ENCODE measurements around the gene NFAM1.

The NFAM1 gene

DNA sequence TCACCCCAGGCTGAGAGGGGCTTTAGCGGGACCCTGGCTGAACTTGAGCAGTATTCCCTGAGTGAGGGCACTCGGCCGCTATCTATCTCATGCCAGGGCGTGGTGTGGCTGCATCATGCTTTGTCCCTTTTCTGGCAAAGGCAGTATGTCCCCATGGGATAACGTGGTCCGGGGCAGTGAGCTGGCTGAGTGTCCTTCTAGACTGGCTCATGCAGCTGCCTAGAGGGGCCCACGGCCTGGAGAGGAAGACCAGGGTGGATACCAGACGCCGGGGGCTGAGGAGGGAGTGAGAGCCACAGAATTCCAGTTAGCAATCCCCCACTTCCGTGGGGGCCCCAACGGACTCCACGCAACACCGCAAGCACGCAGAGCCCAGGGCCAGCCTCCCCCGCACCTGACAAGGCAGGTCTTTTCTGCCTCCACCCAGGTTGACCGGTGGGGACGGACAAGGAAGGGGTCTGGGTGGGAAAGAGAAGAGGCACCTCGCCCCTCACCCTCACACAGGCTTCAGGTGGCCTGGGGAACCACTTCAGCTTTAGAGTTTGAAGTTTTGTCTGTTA is 15.5 kb downstream of the NFAM1 start:
- Histone ChIP-seq H3K4me2 (ENCODE audit: low read depth, low read length, poor library complexity, severe bottlenecking) (no peak overlapping the region), H3K27me3 (ENCODE audit: low read length) (no peaks in the 10 kb centered on the region)
- TF ChIP-seq EZH2phosphoT487 (conservative IDR thresholded peaks at IDR 0.05; ENCODE audit: low read length), result no peak
- TF ChIP-seq, protein P1, sequence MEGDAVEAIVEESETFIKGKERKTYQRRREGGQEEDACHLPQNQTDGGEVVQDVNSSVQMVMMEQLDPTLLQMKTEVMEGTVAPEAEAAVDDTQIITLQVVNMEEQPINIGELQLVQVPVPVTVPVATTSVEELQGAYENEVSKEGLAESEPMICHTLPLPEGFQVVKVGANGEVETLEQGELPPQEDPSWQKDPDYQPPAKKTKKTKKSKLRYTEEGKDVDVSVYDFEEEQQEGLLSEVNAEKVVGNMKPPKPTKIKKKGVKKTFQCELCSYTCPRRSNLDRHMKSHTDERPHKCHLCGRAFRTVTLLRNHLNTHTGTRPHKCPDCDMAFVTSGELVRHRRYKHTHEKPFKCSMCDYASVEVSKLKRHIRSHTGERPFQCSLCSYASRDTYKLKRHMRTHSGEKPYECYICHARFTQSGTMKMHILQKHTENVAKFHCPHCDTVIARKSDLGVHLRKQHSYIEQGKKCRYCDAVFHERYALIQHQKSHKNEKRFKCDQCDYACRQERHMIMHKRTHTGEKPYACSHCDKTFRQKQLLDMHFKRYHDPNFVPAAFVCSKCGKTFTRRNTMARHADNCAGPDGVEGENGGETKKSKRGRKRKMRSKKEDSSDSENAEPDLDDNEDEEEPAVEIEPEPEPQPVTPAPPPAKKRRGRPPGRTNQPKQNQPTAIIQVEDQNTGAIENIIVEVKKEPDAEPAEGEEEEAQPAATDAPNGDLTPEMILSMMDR (IDR thresholded peaks at IDR 0.05; ENCODE audit: insufficient read depth, low read length, poor library complexity, severe bottlenecking), result no peak

DNA sequence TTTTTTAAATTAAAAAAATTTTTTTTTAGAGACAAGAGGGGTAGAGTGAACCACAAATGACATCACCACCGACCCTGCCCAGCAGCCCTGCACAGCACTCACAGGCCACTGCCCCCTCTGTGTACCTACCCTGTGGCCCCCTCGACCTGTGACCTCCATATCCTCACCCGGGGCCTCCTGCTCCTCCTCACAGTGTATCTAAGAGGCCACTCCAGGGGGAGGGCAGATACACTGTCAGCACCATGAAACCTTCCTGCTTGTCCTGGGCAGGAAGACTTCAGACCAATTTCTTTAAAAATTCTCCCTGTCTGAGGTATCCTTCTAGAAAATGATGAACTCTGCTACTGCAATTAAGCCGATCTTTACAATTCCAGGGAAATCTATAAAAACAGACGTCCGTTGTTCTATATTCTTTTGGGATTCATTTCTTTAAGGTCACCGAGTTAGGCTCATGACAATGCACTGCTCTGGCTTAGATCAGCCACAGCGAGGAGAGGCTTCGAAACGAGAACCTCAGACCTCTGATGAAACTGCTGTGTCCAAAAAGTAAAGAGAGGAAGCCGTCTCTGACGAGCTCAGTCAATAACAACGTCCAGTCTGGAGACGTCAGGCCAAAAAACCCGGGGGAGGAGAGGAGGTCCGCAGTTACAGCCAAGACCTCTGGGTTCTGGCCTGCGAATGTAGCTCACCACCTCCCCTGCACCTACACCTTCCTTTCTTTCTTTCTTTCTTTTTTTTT is 17.5 kb downstream of the NFAM1 start:
- H3K4me2 ChIP-seq (ENCODE audit: low read depth, low read length, poor library complexity, severe bottlenecking), result no peak overlapping the region
- no peak overlapping the region for H3K27ac ChIP-seq (ENCODE audit: low read depth, low read length)
- H3K4me3 ChIP-seq (ENCODE audit: insufficient read depth, low read length, poor library complexity, severe bottlenecking), result no peak overlapping the region
- no peaks in the 10 kb centered on the region for H3K9me2 ChIP-seq (replicated peaks; ENCODE audit: insufficient read depth, low read length)
- TF ChIP-seq, protein P1 (IDR thresholded peaks at IDR 0.05; ENCODE audit: insufficient read depth, low read length, poor library complexity, severe bottlenecking), result no peak
- TF ChIP-seq EZH2phosphoT487 (conservative IDR thresholded peaks at IDR 0.05; ENCODE audit: low read length), result no peak
- H3K79me2 ChIP-seq (ENCODE audit: insufficient read depth, low read length), result no peaks in the 10 kb centered on the region
- H3F3A ChIP-seq (ENCODE audit: insufficient read depth), result no peaks in the 10 kb centered on the region
- H3K9ac ChIP-seq (ENCODE audit: low read length), result no peak overlapping the region
- H2AFZ ChIP-seq (ENCODE audit: low read depth, low read length, severe bottlenecking), result no peak overlapping the region
- H3K9me3 ChIP-seq (ENCODE audit: insufficient read depth, low read length), result no peaks in the 10 kb centered on the region
- H4K20me1 ChIP-seq (ENCODE audit: low read depth, low read length), result no peaks in the 10 kb centered on the region
- no peaks in the 10 kb centered on the region for H3K36me3 ChIP-seq (ENCODE audit: low read length)
- H3K27me3 ChIP-seq (ENCODE audit: low read length), result no peaks in the 10 kb centered on the region

More for the DNA sequence above, 15.5 kb downstream of the NFAM1 start:
- H3F3A ChIP-seq (ENCODE audit: insufficient read depth), result no peaks in the 10 kb centered on the region
- no peak overlapping the region for H3K27ac ChIP-seq (ENCODE audit: low read depth, low read length)
- H3K9me3 ChIP-seq (ENCODE audit: insufficient read depth, low read length), result no peaks in the 10 kb centered on the region
- H3K79me2 ChIP-seq (ENCODE audit: insufficient read depth, low read length), result no peaks in the 10 kb centered on the region
- no peak overlapping the region for H2AFZ ChIP-seq (ENCODE audit: low read depth, low read length, severe bottlenecking)
- H3K36me3 ChIP-seq (ENCODE audit: low read length), result no peaks in the 10 kb centered on the region
- H4K20me1 ChIP-seq (ENCODE audit: low read depth, low read length), result no peaks in the 10 kb centered on the region
- H3K9me2 ChIP-seq (replicated peaks; ENCODE audit: insufficient read depth, low read length), result no peaks in the 10 kb centered on the region
- no peak overlapping the region for H3K9ac ChIP-seq (ENCODE audit: low read length)
- no peak overlapping the region for H3K4me3 ChIP-seq (ENCODE audit: insufficient read depth, low read length, poor library complexity, severe bottlenecking)

DNA sequence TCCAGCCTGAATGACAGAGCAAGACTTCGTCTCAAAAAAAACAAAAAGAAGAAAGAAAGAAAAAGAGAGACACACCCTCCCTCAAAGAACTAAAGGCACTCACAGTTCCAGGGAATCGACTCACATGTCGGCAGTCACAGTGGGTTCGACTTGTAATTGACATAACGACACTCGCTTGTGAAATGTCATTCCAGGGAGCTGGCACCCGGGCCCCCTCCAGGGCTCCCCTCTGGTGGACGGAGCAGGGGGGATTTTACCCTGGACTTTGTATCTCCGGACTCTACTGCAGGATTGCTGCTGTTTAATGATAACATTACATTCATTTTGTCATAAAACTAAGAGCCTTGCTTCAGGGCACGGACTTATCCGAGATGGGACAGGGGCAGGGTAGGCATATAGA is 18.2 kb downstream of the NFAM1 start:
- H3K4me3 ChIP-seq (ENCODE audit: insufficient read depth, low read length, poor library complexity, severe bottlenecking), result no peak overlapping the region
- H2AFZ ChIP-seq (ENCODE audit: low read depth, low read length, severe bottlenecking), result no peak overlapping the region
- no peak overlapping the region for H3K9ac ChIP-seq (ENCODE audit: low read length)
- no peaks in the 10 kb centered on the region for H3F3A ChIP-seq (ENCODE audit: insufficient read depth)
- H3K4me2 ChIP-seq (ENCODE audit: low read depth, low read length, poor library complexity, severe bottlenecking), result no peak overlapping the region
- H3K36me3 ChIP-seq (ENCODE audit: low read length), result no peaks in the 10 kb centered on the region
- H4K20me1 ChIP-seq (ENCODE audit: low read depth, low read length), result no peaks in the 10 kb centered on the region
- no peaks in the 10 kb centered on the region for H3K27me3 ChIP-seq (ENCODE audit: low read length)
- H3K9me3 ChIP-seq (ENCODE audit: insufficient read depth, low read length), result no peaks in the 10 kb centered on the region
- no peaks in the 10 kb centered on the region for H3K79me2 ChIP-seq (ENCODE audit: insufficient read depth, low read length)
- no peak overlapping the region for H3K27ac ChIP-seq (ENCODE audit: low read depth, low read length)
- TF ChIP-seq, protein P1 (IDR thresholded peaks at IDR 0.05; ENCODE audit: insufficient read depth, low read length, poor library complexity, severe bottlenecking), result no peak
- no peak for TF ChIP-seq EZH2phosphoT487 (conservative IDR thresholded peaks at IDR 0.05; ENCODE audit: low read length)
- H3K9me2 ChIP-seq (replicated peaks; ENCODE audit: insufficient read depth, low read length), result no peaks in the 10 kb centered on the region
